HEK293 (cell line): ENCODE results near the gene MSANTD2.

Experiments used
- CTCF ChIP-seq: fragments of 450-650 bp; formaldehyde crosslinking; IDR thresholded peaks from 2 replicates; pipeline ENCODE4 v1.5.1; 2016; ENCODE audit warnings: missing biosample characterization, missing genetic modification characterization
- GLIS2 ChIP-seq: fragments of 450-650 bp; formaldehyde crosslinking; IDR thresholded peaks from 2 replicates; pipeline ENCODE4 v1.5.1; 2016; ENCODE audit warnings: missing biosample characterization, missing genetic modification characterization
- PRDM2 ChIP-seq: fragments of 450-650 bp; formaldehyde crosslinking; IDR thresholded peaks from 2 replicates; pipeline ENCODE4 v1.5.1; 2016; ENCODE audit warnings: missing biosample characterization, missing genetic modification characterization, borderline replicate concordance
- PRDM4 ChIP-seq: fragments of 450-650 bp; formaldehyde crosslinking; IDR thresholded peaks from 2 replicates; pipeline ENCODE4 v1.5.1; 2017; ENCODE audit warnings: missing biosample characterization, missing genetic modification characterization
- REST ChIP-seq: fragments of 450-650 bp; formaldehyde crosslinking; IDR thresholded peaks from 2 replicates; pipeline ENCODE4 v1.5.1; 2016; ENCODE audit warnings: missing biosample characterization, missing genetic modification characterization
- SETDB1 ChIP-seq: IDR thresholded peaks from one replicate; pipeline ENCODE4 v1.6.1; 2017; ENCODE audit warnings: mild to moderate bottlenecking, low read length, moderate library complexity, mixed read lengths; ENCODE audit not compliant: insufficient read length
- SP2 ChIP-seq: fragments of 450-650 bp; formaldehyde crosslinking; IDR thresholded peaks from 2 replicates; pipeline ENCODE4 v1.5.1; 2016; ENCODE audit warnings: missing biosample characterization, missing genetic modification characterization
- ZBTB7A ChIP-seq: fragments of 450-650 bp; formaldehyde crosslinking; IDR thresholded peaks from 2 replicates; pipeline ENCODE4 v1.5.1; 2016; ENCODE audit warnings: low read depth, missing biosample characterization, missing genetic modification characterization
- ZNF335 ChIP-seq: fragments of 450-650 bp; formaldehyde crosslinking; conservative IDR thresholded peaks from 2 replicates; pipeline ENCODE4 v1.5.1; 2016; ENCODE audit warnings: missing biosample characterization, missing genetic modification characterization
- ZNF391 ChIP-seq: fragments of 450-650 bp; formaldehyde crosslinking; IDR thresholded peaks from 2 replicates; pipeline ENCODE4 v1.5.1; 2016; ENCODE audit warnings: low read depth, missing biosample characterization, missing genetic modification characterization, borderline replicate concordance
- ZNF488 ChIP-seq: fragments of 450-650 bp; formaldehyde crosslinking; IDR thresholded peaks from 2 replicates; pipeline ENCODE4 v1.5.1; 2016; ENCODE audit warnings: missing biosample characterization, missing genetic modification characterization
- ZNF664 ChIP-seq: fragments of 450-650 bp; formaldehyde crosslinking; IDR thresholded peaks from 2 replicates; pipeline ENCODE4 v1.5.1; 2016; ENCODE audit warnings: missing biosample characterization, missing genetic modification characterization

GRCh38 chr11:124766156-124766555 is 34.0 kb downstream of the MSANTD2 start:
- TF ChIP-seq CTCF (tag by site-specific recombination) (no peak), ZNF391 (no peak), PRDM4 (no peak), ZBTB7A (no peak), REST (tag by site-specific recombination) (no peak), ZNF335 (tag by site-specific recombination) (no peak), ZNF664 (no peak), GLIS2 (tag by site-specific recombination) (no peak), PRDM2 (tag by site-specific recombination) (no peak), SP2 (tag by site-specific recombination) (no peak), SETDB1 (no peak), ZNF488 (no peak)
